Aorta (tissue), 5 donors: ENCODE measurements around the gene GEMIN7. TPM values are rescaled to one million over a fixed set of nuclear protein-coding genes. Genes with fewer than 3 reads are reported as not detected.
"Not testable (repeated sequence)": the region's sequence is repeated elsewhere in the genome, so short reads cannot be mapped to it uniquely, and the experiment has no call there.

Source experiments
- ATAC-seq: fragments of 200-7000 bp; cut with Tn5 transposase; one replicate; pipeline ENCODE4 v1.9.1; 2022; ENCODE audit warnings: moderate library complexity; ENCODE audit not compliant: low FRiP score
- DNase-seq, 2 donors: peaks; one replicate each; pipeline ENCODE4 v3.0.0-alpha.2; 2020
- H3K27ac ChIP-seq, 2 donors: one replicate each; pipeline ENCODE4 v1.5.1; 2013; ENCODE audit warnings: low read length in 2 of 2, mild to moderate bottlenecking in 2 of 2, moderate library complexity in 2 of 2, control low read depth in 1 of 2, inconsistent platforms in 1 of 2, low read depth in 1 of 2
- H3K27me3 ChIP-seq, 2 donors: one replicate each; pipeline ENCODE4 v1.6.1; 2013; ENCODE audit warnings: control low read depth in 1 of 2, low read length in 1 of 2, mild to moderate bottlenecking in 1 of 2, moderate library complexity in 1 of 2; ENCODE audit not compliant: insufficient read depth in 2 of 2, control insufficient read depth in 1 of 2
- H3K36me3 ChIP-seq, 2 donors: one replicate each; pipeline ENCODE4 v1.6.1; 2013; ENCODE audit warnings: control low read depth in 1 of 2, low read length in 1 of 2, mild to moderate bottlenecking in 1 of 2; ENCODE audit not compliant: insufficient read depth in 2 of 2, control insufficient read depth in 1 of 2
- H3K4me1 ChIP-seq, 2 donors: one replicate each; pipeline ENCODE4 v1.6.1; 2013; ENCODE audit warnings: low read length in 2 of 2, control low read depth in 1 of 2, mild to moderate bottlenecking in 1 of 2, moderate library complexity in 1 of 2; ENCODE audit not compliant: insufficient read depth in 2 of 2, control insufficient read depth in 1 of 2
- H3K4me3 ChIP-seq, 2 donors: one replicate each; pipeline ENCODE4 v1.5.1; 2013; ENCODE audit warnings: low read length in 2 of 2, control low read depth in 1 of 2, mild to moderate bottlenecking in 1 of 2
- H3K9me3 ChIP-seq: one replicate; pipeline ENCODE4 v1.6.1; 2013; ENCODE audit warnings: mild to moderate bottlenecking, low read length; ENCODE audit not compliant: control insufficient read depth
- WGBS, 2 donors: extraction: QIAGEN DNeasy Blood & Tissue Kit; methylation state at CpG; one replicate each; pipeline ENCODE4 v1.1.7; 2013; 5-methylcytosine and 5-hydroxymethylcytosine counted together
- intact Hi-C, 2 donors: fragments of 100-400 bp; cut with DNase I; formaldehyde crosslinking; loops; one replicate each; pipeline versions ENCODE4 v1.14.2 to v1.15.0; 2022
- polyA plus RNA-seq, 2 donors: library from polyadenylated mRNA; stranded (reverse); fragments of 200-250 nt; gene quantifications; one replicate each; pipeline ENCODE4 v1.2.3, GENCODE V29; 2013
- total RNA-seq, 2 donors: library from RNA; stranded (reverse); fragmentation: NEBNext Ultra II Directional; extraction: Animal tissue kit (Norgen Biotek cat#: 25700); gene quantifications; one replicate each; pipeline ENCODE4 v1.2.1, GENCODE V29; 2021
- donor health status: healthy with polysubstance abuse.
- donor health status: Bipolar disorder and iron deficiency.
- donor health status: DM: no; HTN: no; CAD: no.
- donor health status: DM: no; HTN: no; CAD: no.
- donor health status: DM: yes; HTN: yes; CAD: no.

GEMIN7 gene
- total and polyA plus RNA-seq, 4 donors = 6.4 to 13.5 (median 10.2) TPM

DNA sequence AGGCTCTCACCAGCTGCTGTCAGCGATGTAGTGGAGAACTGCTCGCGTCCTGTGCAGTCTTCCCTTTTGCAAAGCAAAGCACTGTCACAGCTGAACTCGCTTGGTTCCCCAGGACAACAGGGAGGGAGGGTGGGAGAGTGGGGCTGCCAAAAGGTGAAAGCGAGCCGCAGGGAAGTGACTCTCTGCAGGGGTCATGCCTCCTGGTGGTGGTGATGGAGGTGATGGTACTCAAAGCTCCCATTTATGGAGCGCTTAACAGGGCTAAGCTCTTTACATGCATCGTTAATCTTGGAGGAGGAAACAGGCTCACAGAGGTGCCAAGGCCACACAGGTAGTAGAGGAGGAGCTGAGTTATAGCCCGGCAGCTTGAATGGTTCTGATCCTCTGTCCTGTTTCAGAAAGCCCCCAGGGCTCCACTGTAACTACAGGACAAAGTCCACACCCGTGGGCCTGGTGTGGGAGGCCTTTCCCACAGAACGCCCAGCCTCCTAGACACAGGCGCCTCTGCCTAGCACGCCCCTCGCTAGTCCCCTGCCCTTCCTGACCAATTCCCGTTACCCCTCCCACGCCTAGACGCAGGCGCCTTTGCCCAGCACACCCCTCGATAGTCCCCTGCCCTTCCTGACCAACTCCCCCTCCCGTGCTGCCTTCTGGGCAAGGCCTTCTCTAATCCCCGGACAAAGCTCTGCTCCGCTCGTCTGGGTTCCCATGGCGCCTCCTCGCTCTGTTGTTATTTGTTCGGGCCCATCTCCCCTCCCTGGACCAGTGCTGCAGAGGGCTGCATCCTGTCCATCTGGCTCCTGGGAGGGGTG lies 24.7 kb downstream of the GEMIN7 start:
- H3K36me3 ChIP-seq = no peaks in the 10 kb centered on the region
- H3K27me3 ChIP-seq = no peaks in the 10 kb centered on the region
- H3K9me3 ChIP-seq = no peaks in the 10 kb centered on the region
- ATAC-seq (no peak), DNase-seq (no peak)
- intact Hi-C loops = no loop called here
- no peak overlapping the region for H3K27ac ChIP-seq
- H3K4me3 ChIP-seq = no peak overlapping the region
- WGBS, 2 donors = 61 to 64% methylated on average over 26 of the region's 26 CpGs
- H3K4me1 ChIP-seq = no peaks in the 10 kb centered on the region

GRCh38 chr19:45104658-45105349 lies 25.7 kb downstream of the GEMIN7 start:
- WGBS, 2 donors = 89% methylated on average over 16 of the region's 16 CpGs
- ATAC-seq = peak; percentile 8
- no peaks in the 10 kb centered on the region for H3K36me3 ChIP-seq
- intact Hi-C loops = no loop called here
- no peaks in the 10 kb centered on the region for H3K27me3 ChIP-seq
- H3K9me3 ChIP-seq = no peaks in the 10 kb centered on the region
- no peaks in the 10 kb centered on the region for H3K4me1 ChIP-seq
- no peak overlapping the region for H3K27ac ChIP-seq
- H3K4me3 ChIP-seq = no peak overlapping the region
- no peak for DNase-seq

DNA sequence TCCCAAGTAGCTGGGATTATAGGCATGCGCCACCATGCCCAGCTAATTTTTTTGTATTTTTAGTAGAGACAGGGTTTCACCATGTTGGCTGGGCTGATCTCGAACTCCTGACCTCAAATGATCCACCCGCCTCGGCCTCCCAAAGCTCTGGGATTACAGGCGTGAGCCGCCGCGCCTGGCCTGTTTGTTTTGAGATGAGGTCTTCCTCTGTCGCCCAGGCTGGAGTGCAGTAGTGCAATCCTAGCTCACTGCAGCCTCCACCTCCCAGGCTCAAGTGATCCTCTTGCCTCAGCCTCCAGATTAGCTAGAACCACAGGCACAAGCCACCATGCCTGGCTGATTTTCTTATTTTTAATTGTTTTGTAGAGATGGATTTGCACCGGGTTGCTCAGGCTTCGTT lies 27.3 kb downstream of the GEMIN7 start:
- H3K27me3 ChIP-seq, ATAC-seq, H3K4me3 ChIP-seq, H3K4me1 ChIP-seq, H3K9me3 ChIP-seq, intact Hi-C loops, H3K36me3 ChIP-seq, DNase-seq, H3K27ac ChIP-seq: not testable (repeated sequence)
- WGBS, 2 donors = 93 to 95% methylated on average over 11 of the region's 11 CpGs

GRCh38 chr19:45107621-45108150 lies 28.6 kb downstream of the GEMIN7 start:
- Histone ChIP-seq H3K4me3 (no peak overlapping the region), H3K4me1 (no peaks in the 10 kb centered on the region), H3K27me3 (no peaks in the 10 kb centered on the region), H3K36me3 (no peaks in the 10 kb centered on the region), H3K9me3 (no peaks in the 10 kb centered on the region), H3K27ac (no peak overlapping the region)
- ATAC-seq (no peak), DNase-seq (no peak)
- intact Hi-C loops = no loop called here
- 89 to 91% methylated on average over 12 of the region's 12 CpGs for WGBS, 2 donors

- WGBS, 2 donors = 83 to 84% methylated on average over 5 of the region's 5 CpGs
- no peak for DNase-seq
- Histone ChIP-seq H3K27me3 (no peaks in the 10 kb centered on the region), H3K36me3 (no peaks in the 10 kb centered on the region), H3K27ac (no peak overlapping the region), H3K4me3 (no peak overlapping the region), H3K4me1 (no peaks in the 10 kb centered on the region), H3K9me3 (no peaks in the 10 kb centered on the region)
- intact Hi-C loops = no loop called here
- ATAC-seq = no peak
Measured at GRCh38 chr19:45110851-45111266, 31.8 kb downstream of the GEMIN7 start.

- ATAC-seq (no peak), DNase-seq (no peak)
- H3K36me3 ChIP-seq = no peaks in the 10 kb centered on the region
- WGBS, 2 donors = 92 to 94% methylated on average over 11 of the region's 11 CpGs
- H3K9me3 ChIP-seq = no peaks in the 10 kb centered on the region
- no peak overlapping the region for H3K4me3 ChIP-seq
- intact Hi-C loops = no loop called here
- no peaks in the 10 kb centered on the region for H3K4me1 ChIP-seq
- H3K27ac ChIP-seq = no peak overlapping the region
- H3K27me3 ChIP-seq = no peaks in the 10 kb centered on the region
Measured at GRCh38 chr19:45112111-45112827, 33.2 kb downstream of the GEMIN7 start.

DNA sequence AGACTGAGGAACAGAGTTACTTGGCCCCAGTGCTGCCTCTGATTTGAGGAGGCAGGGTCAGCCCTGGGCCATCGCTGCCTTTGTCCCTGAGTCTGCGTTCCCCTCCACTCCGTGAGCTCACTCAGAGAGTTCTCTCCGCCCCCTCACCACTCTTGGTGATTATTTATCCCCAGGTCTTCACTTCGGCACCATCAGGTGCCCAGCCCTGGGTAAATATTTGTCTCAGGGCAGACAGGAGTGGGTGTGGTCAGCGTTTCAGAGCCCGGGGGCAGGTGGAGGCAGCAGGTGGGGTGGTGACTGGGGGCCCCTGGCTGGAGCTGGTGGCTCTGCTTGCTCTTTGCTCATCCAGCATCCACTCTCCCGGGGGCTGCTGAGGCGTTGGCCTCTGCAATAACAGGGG lies 34.6 kb downstream of the GEMIN7 start:
- no peak for DNase-seq
- Histone ChIP-seq H3K4me3 (no peak overlapping the region), H3K4me1 (no peaks in the 10 kb centered on the region), H3K9me3 (no peaks in the 10 kb centered on the region), H3K36me3 (no peaks in the 10 kb centered on the region), H3K27me3 (no peaks in the 10 kb centered on the region), H3K27ac (no peak overlapping the region)
- WGBS, 2 donors = 81 to 84% methylated on average over 9 of the region's 9 CpGs
- intact Hi-C loops = no loop called here
- ATAC-seq = no peak

GRCh38 chr19:45114116-45114515 lies 35.1 kb downstream of the GEMIN7 start:
- intact Hi-C loops = no loop called here
- ATAC-seq (no peak), DNase-seq (no peak)
- Histone ChIP-seq H3K4me3 (no peak overlapping the region), H3K9me3 (no peaks in the 10 kb centered on the region), H3K27ac (no peak overlapping the region), H3K36me3 (no peaks in the 10 kb centered on the region), H3K27me3 (no peaks in the 10 kb centered on the region), H3K4me1 (no peaks in the 10 kb centered on the region)
- WGBS, 2 donors = 78 to 89% methylated on average over 4 of the region's 4 CpGs
